H1 (cell line): ENCODE data around the gene COQ8A. TPM values are rescaled to one million over a fixed set of nuclear protein-coding genes. Genes with fewer than 3 reads are reported as not detected.

Source experiments
- CTCF ChIA-PET: fragments of 300-600 bp; sonication (Branson Sonifier 250); formaldehyde crosslinking; loops from one replicate; lab custom pipeline; 2021; ENCODE audit not compliant: partially characterized antibody; lab: Charles Lee
- POLR2A ChIA-PET: fragments of 300-600 bp; sonication (Branson Sonifier 250); formaldehyde crosslinking; loops from one replicate; lab custom pipeline; 2021; ENCODE audit warnings: inconsistent platforms; ENCODE audit not compliant: partially characterized antibody; lab: Charles Lee
- DNase-seq, 2 experiments: peaks; one replicate each; pipeline versions ENCODE4 v3.0.0 to v3.0.0-alpha.2; 2010 to 2022; ENCODE audit warnings: low spot score in 2 of 2, low read depth in 1 of 2, mixed read lengths in 1 of 2
- FAIRE-seq: peaks from 2 replicates; lab custom pipeline; 2011; peaks lifted over from hg19 to GRCh38; lab: Jason Lieb, UNC
- H2AFZ ChIP-seq: 2 replicates; pipeline ENCODE4 v1.8.1; 2012; ENCODE audit warnings: low read length, inconsistent platforms
- H2AK5ac ChIP-seq: 2 replicates; pipeline ENCODE4 v1.6.1; 2013; ENCODE audit warnings: low read depth, low read length
- H2BK120ac ChIP-seq: replicated peaks from 2 replicates; pipeline ENCODE3; 2013; ENCODE audit warnings: low read depth, low read length, inconsistent platforms
- H2BK12ac ChIP-seq: 2 replicates; pipeline ENCODE4 v1.6.1; 2013; ENCODE audit warnings: low read depth, low read length
- H2BK15ac ChIP-seq: 2 replicates; pipeline ENCODE4 v1.6.1; 2013; ENCODE audit warnings: low read length
- H2BK20ac ChIP-seq: 2 replicates; pipeline ENCODE4 v1.6.1; 2013; ENCODE audit warnings: low read length
- H2BK5ac ChIP-seq: 2 replicates; pipeline ENCODE4 v1.6.1; 2013; ENCODE audit warnings: low read depth, low read length
- H3K14ac ChIP-seq: 2 replicates; pipeline ENCODE4 v1.6.1; 2013; ENCODE audit warnings: inconsistent platforms; ENCODE audit not compliant: insufficient read length
- H3K18ac ChIP-seq: 2 replicates; pipeline ENCODE4 v1.6.1; 2013; ENCODE audit warnings: low read length; ENCODE audit errors: extremely low read depth
- H3K23ac ChIP-seq: 2 replicates; pipeline ENCODE4 v1.6.1; 2013; ENCODE audit warnings: inconsistent platforms; ENCODE audit not compliant: insufficient read length
- H3K23me2 ChIP-seq: 2 replicates; pipeline ENCODE4 v1.6.1; 2013; ENCODE audit warnings: low read depth, low read length
- H3K27ac ChIP-seq: 2 replicates; pipeline ENCODE4 v1.6.1; 2011; ENCODE audit warnings: low read depth, low read length, inconsistent platforms
- H3K27me3 ChIP-seq, 4 experiments: replicated peaks in 1 of 4; 1 replicate in 1 of 4; 2 replicates in 3 of 4; pipeline versions ENCODE4 v1.6.1 to v1.8.1; 2011 to 2013; ENCODE audit warnings: low read length in 3 of 4, mild to moderate bottlenecking in 3 of 4, inconsistent platforms in 2 of 4, mixed read lengths in 2 of 4, moderate library complexity in 1 of 4; ENCODE audit not compliant: control insufficient read depth in 3 of 4, insufficient read depth in 3 of 4; ENCODE audit errors: extremely low read depth in 1 of 4
- H3K36me3 ChIP-seq, 4 experiments: 2 replicates each; pipeline versions ENCODE4 v1.6.1 to v1.8.1; 2011 to 2013; ENCODE audit warnings: mild to moderate bottlenecking in 4 of 4, low read length in 3 of 4, moderate library complexity in 2 of 4, control low read depth in 1 of 4, inconsistent platforms in 1 of 4; ENCODE audit not compliant: insufficient read depth in 4 of 4, control insufficient read depth in 2 of 4
- H3K4ac ChIP-seq: replicated peaks from 2 replicates; pipeline ENCODE3; 2013; ENCODE audit warnings: low read length, low read depth, mixed read lengths, inconsistent platforms; ENCODE audit not compliant: insufficient read length
- H3K4me1 ChIP-seq, 4 experiments: replicated peaks in 1 of 4; 1 replicate in 1 of 4; 2 replicates in 3 of 4; pipeline versions ENCODE4 v1.6.1 to v1.8.1; 2011 to 2013; ENCODE audit warnings: low read length in 3 of 4, inconsistent platforms in 2 of 4, mixed read lengths in 1 of 4; ENCODE audit not compliant: insufficient read depth in 4 of 4, control insufficient read depth in 3 of 4
- H3K4me2 ChIP-seq, 2 experiments: 2 replicates each; pipeline versions ENCODE4 v1.6.1 to v1.8.1; 2011 to 2013; ENCODE audit warnings: low read depth in 2 of 2, low read length in 2 of 2, control low read depth in 1 of 2, inconsistent platforms in 1 of 2, mild to moderate bottlenecking in 1 of 2; ENCODE audit not compliant: insufficient read depth in 1 of 2
- H3K4me3 ChIP-seq, 4 experiments: fragments of 200-600, 300-600 bp in 1 of 4; sonication (generic), shearing (Covaris generic), sonication (Bioruptor Twin) in 1 of 4; 2 replicates each; pipeline versions ENCODE4 v1.5.1 to v1.8.1; 2011 to 2016; ENCODE audit warnings: low read length in 4 of 4, low read depth in 3 of 4, control low read depth in 2 of 4, inconsistent platforms in 2 of 4, mild to moderate bottlenecking in 2 of 4, mixed read lengths in 1 of 4, moderate library complexity in 1 of 4; ENCODE audit not compliant: insufficient read depth in 2 of 4; ENCODE audit errors: extremely low read depth in 1 of 4
- H3K56ac ChIP-seq: replicated peaks from 2 replicates; pipeline ENCODE3; 2013; ENCODE audit warnings: low read depth, mild to moderate bottlenecking, mixed read lengths, low read length, inconsistent platforms; ENCODE audit not compliant: insufficient read length
- H3K79me1 ChIP-seq: 2 replicates; pipeline ENCODE4 v1.6.1; 2013; ENCODE audit warnings: low read depth, low read length, control low read depth
- H3K79me2 ChIP-seq, 2 experiments: 2 replicates each; pipeline versions ENCODE4 v1.6.1 to v1.8.1; 2012 to 2013; ENCODE audit warnings: low read length in 2 of 2, mild to moderate bottlenecking in 2 of 2, inconsistent platforms in 1 of 2; ENCODE audit not compliant: insufficient read depth in 2 of 2, control insufficient read depth in 1 of 2
- H3K9ac ChIP-seq, 4 experiments: replicated peaks in 1 of 4; 1 replicate in 1 of 4; 2 replicates in 3 of 4; pipeline versions ENCODE4 v1.6.1 to v1.8.1; 2011 to 2013; ENCODE audit warnings: low read depth in 3 of 4, low read length in 3 of 4, control low read depth in 2 of 4, mild to moderate bottlenecking in 2 of 4, moderate library complexity in 2 of 4, inconsistent platforms in 1 of 4; ENCODE audit errors: extremely low read depth in 1 of 4
- H3K9me3 ChIP-seq, 2 experiments: 2 replicates each; pipeline versions ENCODE4 v1.6.1 to v1.8.1; 2012 to 2013; ENCODE audit warnings: mild to moderate bottlenecking in 2 of 2, moderate library complexity in 2 of 2, control low read depth in 1 of 2, inconsistent platforms in 1 of 2, low read depth in 1 of 2, low read length in 1 of 2, mixed read lengths in 1 of 2; ENCODE audit not compliant: insufficient read depth in 2 of 2
- H4K20me1 ChIP-seq, 2 experiments: replicated peaks in 1 of 2; 2 replicates each; pipeline versions ENCODE3 to v1.8.1; 2011 to 2013; ENCODE audit warnings: inconsistent platforms in 2 of 2, low read length in 2 of 2, mild to moderate bottlenecking in 1 of 2; ENCODE audit not compliant: insufficient read depth in 2 of 2, control insufficient read depth in 1 of 2
- H4K5ac ChIP-seq: 2 replicates; pipeline ENCODE4 v1.6.1; 2013; ENCODE audit warnings: low read length, low read depth, mixed read lengths, inconsistent platforms; ENCODE audit not compliant: insufficient read length
- H4K8ac ChIP-seq: 2 replicates; pipeline ENCODE4 v1.8.0; 2013; ENCODE audit warnings: mild to moderate bottlenecking, moderate library complexity, low read length, inconsistent platforms; ENCODE audit not compliant: insufficient read depth; ENCODE audit errors: extremely low read depth
- H4K91ac ChIP-seq: replicated peaks from 2 replicates; pipeline ENCODE3; 2013; ENCODE audit warnings: low read length, mixed read lengths, inconsistent platforms; ENCODE audit not compliant: insufficient read length
- ATF2 ChIP-seq: IDR thresholded peaks from 2 replicates; pipeline ENCODE4 v1.6.1; 2012; ENCODE audit warnings: low read length, inconsistent platforms
- CEBPB ChIP-seq: IDR thresholded peaks from 2 replicates; pipeline ENCODE4 v1.6.1; 2012; ENCODE audit warnings: low read depth, low read length
- RAD21 ChIP-seq, 2 experiments: IDR thresholded peaks in 1 of 2; conservative IDR thresholded peaks in 1 of 2; 2 replicates each; pipeline ENCODE4 v1.6.1; 2011; ENCODE audit warnings: low read depth in 2 of 2, low read length in 2 of 2, improper control_type of control experiment in 1 of 2, inconsistent platforms in 1 of 2, mild to moderate bottlenecking in 1 of 2, moderate library complexity in 1 of 2
- SIX5 ChIP-seq: IDR thresholded peaks from 2 replicates; pipeline ENCODE4 v1.6.1; 2011; ENCODE audit warnings: mild to moderate bottlenecking, low read depth, low read length
- WGBS, 2 experiments: shearing (Covaris generic) in 1 of 2; methylation state at CpG; one replicate each; pipeline versions ENCODE4 v1.1.6 to v1.1.7; 2013 to 2015; ENCODE audit warnings: low lambda C conversion rate in 2 of 2, mixed read lengths in 2 of 2, inconsistent platforms in 1 of 2, low coverage in 1 of 2, missing lambda C conversion rate in 1 of 2; ENCODE audit not compliant: insufficient replicate concordance in 2 of 2, insufficient coverage in 1 of 2, insufficient read length in 1 of 2; ENCODE audit errors: extremely low coverage in 1 of 2, missing lambda C conversion rate in 1 of 2; 5-methylcytosine and 5-hydroxymethylcytosine counted together
- polyA plus RNA-seq, 7 experiments: library from polyadenylated mRNA; depleted of rRNA in 3 of 7; stranded (reverse) in 5 of 7; unstranded in 2 of 7; fragments of >200 nt in 5 of 7; fragments of 200-250 nt in 2 of 7; gene quantifications; 1 replicate in 5 of 7; 2 replicates in 1 of 7; 4 replicates in 1 of 7; pipeline versions ENCODE4 v1.2.1 to v1.2.3, GENCODE V29; 2011 to 2013; ENCODE audit warnings: missing spikeins in 2 of 7, mixed read lengths in 2 of 7
- total RNA-seq: library from RNA; stranded (reverse); fragmentation: NEBNext Ultra II Directional; extraction: Animal tissue kit (Norgen Biotek cat#: 25700); gene quantifications from 2 replicates; pipeline ENCODE4 v1.2.1, GENCODE V29; 2021

The COQ8A gene
- total and polyA plus RNA-seq, 2 of the 8 experiments (the other 6 are each of a cell fraction or from before 2014, with no cell fraction given) = 28.5 to 38.9 TPM

DNA sequence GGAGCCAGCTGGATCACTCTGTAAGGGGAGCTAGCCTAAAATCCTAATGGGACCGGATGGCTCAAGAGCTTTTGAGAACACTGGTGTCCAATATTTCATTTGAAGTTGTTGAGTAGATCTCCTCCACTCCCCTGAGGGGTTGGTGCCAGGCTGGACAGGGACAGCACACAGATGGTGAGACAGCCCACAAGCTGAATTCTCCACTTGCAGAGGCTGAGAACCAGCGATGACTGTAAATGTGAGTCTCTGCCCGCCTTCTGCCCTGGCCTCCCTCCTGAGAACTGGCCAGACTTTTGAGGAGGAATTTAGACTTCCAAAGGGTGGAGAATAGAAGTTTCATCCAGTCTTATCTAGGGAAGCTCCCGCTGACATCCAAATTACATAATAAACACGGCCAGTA lies 20.5 kb upstream of the COQ8A start:
- H2BK12ac ChIP-seq = no peak overlapping the region
- H4K5ac ChIP-seq = no peak overlapping the region
- POLR2A ChIA-PET = interaction anchor here (1.0 kb wide), 1 partner anchor 48 kb away, joined by 3 read pairs; no protein-coding TSS in a partner anchor

More for the DNA sequence above, 20.5 kb upstream of the COQ8A start:
- H4K8ac ChIP-seq = no peak overlapping the region
- H3K23me2 ChIP-seq = no peaks in the 10 kb centered on the region
- no peaks in the 10 kb centered on the region for H3K79me2 ChIP-seq
- 90% methylated on average over 5 of the region's 5 CpGs; no CpG with 5 or more reads in 1 of the 2 experiments for WGBS, 2 experiments
- H2BK15ac ChIP-seq = no peak overlapping the region
- no peak overlapping the region for H2AK5ac ChIP-seq
- H3K23ac ChIP-seq = no peak overlapping the region
- H3K56ac ChIP-seq = no peak overlapping the region
- no peaks in the 10 kb centered on the region for H3K36me3 ChIP-seq
- H4K20me1 ChIP-seq = peaks cover 0 to 2% of the 10 kb centered on the region in 2 experiments
- FAIRE-seq (no peak), DNase-seq (no peak)
- H3K27ac ChIP-seq = no peak overlapping the region
- H3K79me1 ChIP-seq = no peaks in the 10 kb centered on the region
- H3K4me3 ChIP-seq = no peak overlapping the region
- no peaks in the 10 kb centered on the region for H3K4me1 ChIP-seq
- H3K14ac ChIP-seq = no peak overlapping the region
- H3K4me2 ChIP-seq = no peak overlapping the region
- H2AFZ ChIP-seq = no peak overlapping the region
- H2BK120ac ChIP-seq = no peak overlapping the region
- CTCF ChIA-PET = interaction anchor here (1.2 to 1.5 kb wide), 2 partner anchors 11 to 26 kb away, joined by 3 to 5 read pairs; no protein-coding TSS in a partner anchor
- no peak overlapping the region for H3K9ac ChIP-seq
- H2BK20ac ChIP-seq = no peak overlapping the region
- H3K9me3 ChIP-seq = no peaks in the 10 kb centered on the region
- H3K18ac ChIP-seq = no peak overlapping the region
- no peak overlapping the region for H2BK5ac ChIP-seq
- H4K91ac ChIP-seq = no peak overlapping the region
- H3K4ac ChIP-seq = no peak overlapping the region
- TF ChIP-seq CEBPB (no peak), RAD21 (IDR thresholded peaks at IDR 0.05 in 1 of 2, conservative IDR thresholded peaks at IDR 0.05 in 1 of 2; ENCODE audit: low read depth in 2 of 2, low read length in 2 of 2) (no peak), SIX5 (no peak), ATF2 (no peak)
- no peaks in the 10 kb centered on the region for H3K27me3 ChIP-seq
